ENCODE data around the gene TMEM213. TPM values are rescaled to one million over a fixed set of nuclear protein-coding genes. Genes with fewer than 3 reads are reported as not detected.

Gene TMEM213
- polyA plus RNA-seq, 1 donor (not counting 4 experiments of a cell fraction or from before 2014, with no cell fraction given) = not detected

DNA sequence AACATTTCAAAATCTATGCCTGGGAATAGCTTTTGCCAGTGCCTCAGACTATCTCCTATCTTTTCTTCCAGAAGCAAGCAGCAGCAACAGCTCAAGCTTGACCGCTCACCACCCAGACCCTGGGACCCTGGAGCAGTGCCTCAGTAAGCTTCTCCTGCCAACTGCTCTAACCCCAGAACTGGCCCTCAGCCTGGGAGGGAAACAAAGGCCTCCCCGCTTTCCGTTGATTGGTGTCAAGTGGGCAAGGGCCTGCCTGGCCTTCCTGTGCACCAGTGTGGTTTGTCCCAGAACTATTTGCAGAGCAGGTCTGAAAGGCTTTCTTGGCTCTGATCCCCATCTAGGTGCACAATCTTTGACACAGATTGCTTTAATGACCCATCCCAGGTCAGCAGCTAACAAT, 3.5 kb downstream of the TMEM213 start:
- Histone ChIP-seq H3K9me1 (ENCODE audit: control insufficient read depth, extremely low read depth, insufficient read depth, low read length) (no peaks in the 10 kb centered on the region), H3K9ac (ENCODE audit: control insufficient read depth, extremely low read depth, insufficient read depth, low read length) (no peak overlapping the region), H3K4me2 (ENCODE audit: control insufficient read depth, extremely low read depth, insufficient read depth, low read depth, low read length) (no peak overlapping the region), H3K9me3 (ENCODE audit: control insufficient read depth, low read depth, low read length) (no peaks in the 10 kb centered on the region), H3K27ac (ENCODE audit: control insufficient read depth, insufficient read depth, low read length) (no peak overlapping the region), H3K36me3 (ENCODE audit: control insufficient read depth in 2 of 2, extremely low read depth in 1 of 2, insufficient read depth in 2 of 2, low read length in 2 of 2) (no peaks in the 10 kb centered on the region), H2AFZ (ENCODE audit: control insufficient read depth, low read length) (no peak overlapping the region), H3K27me3 (ENCODE audit: control insufficient read depth, extremely low read depth, insufficient read depth, low read length) (no peaks in the 10 kb centered on the region), H3K4me1 (ENCODE audit: control insufficient read depth, extremely low read depth, insufficient read depth, low read length) (no peaks in the 10 kb centered on the region), H3K79me2 (ENCODE audit: control insufficient read depth, insufficient read depth, low read length) (no peaks in the 10 kb centered on the region), H3K4me3 (ENCODE audit: control insufficient read depth in 2 of 3, extremely low read depth in 1 of 3, insufficient read depth in 2 of 3, low read depth in 1 of 3, low read length in 3 of 3) (no peak overlapping the region), H4K20me1 (ENCODE audit: control insufficient read depth, extremely low read depth, insufficient read depth, low read length) (no peaks in the 10 kb centered on the region)
- DNase-seq (ENCODE audit: low read depth, low spot score) (no peak), FAIRE-seq (no peak)
- dilution Hi-C loops (cut with MboI; ENCODE audit: extremely low pct_ligation_motif_present, low sequenced_read_pairs) = no loop called here
- TF ChIP-seq, protein P1, sequence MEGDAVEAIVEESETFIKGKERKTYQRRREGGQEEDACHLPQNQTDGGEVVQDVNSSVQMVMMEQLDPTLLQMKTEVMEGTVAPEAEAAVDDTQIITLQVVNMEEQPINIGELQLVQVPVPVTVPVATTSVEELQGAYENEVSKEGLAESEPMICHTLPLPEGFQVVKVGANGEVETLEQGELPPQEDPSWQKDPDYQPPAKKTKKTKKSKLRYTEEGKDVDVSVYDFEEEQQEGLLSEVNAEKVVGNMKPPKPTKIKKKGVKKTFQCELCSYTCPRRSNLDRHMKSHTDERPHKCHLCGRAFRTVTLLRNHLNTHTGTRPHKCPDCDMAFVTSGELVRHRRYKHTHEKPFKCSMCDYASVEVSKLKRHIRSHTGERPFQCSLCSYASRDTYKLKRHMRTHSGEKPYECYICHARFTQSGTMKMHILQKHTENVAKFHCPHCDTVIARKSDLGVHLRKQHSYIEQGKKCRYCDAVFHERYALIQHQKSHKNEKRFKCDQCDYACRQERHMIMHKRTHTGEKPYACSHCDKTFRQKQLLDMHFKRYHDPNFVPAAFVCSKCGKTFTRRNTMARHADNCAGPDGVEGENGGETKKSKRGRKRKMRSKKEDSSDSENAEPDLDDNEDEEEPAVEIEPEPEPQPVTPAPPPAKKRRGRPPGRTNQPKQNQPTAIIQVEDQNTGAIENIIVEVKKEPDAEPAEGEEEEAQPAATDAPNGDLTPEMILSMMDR (optimal IDR thresholded peaks at IDR 0.05 in 1 of 3, IDR thresholded peaks at IDR 0.05 in 1 of 3, conservative IDR thresholded peaks at IDR 0.05 in 1 of 3; ENCODE audit: extremely low read depth in 1 of 3, insufficient read depth in 2 of 3, low read length in 3 of 3) = no peak
- no peak for TF ChIP-seq EZH2 (IDR thresholded peaks at IDR 0.05; ENCODE audit: low read length)

DNA sequence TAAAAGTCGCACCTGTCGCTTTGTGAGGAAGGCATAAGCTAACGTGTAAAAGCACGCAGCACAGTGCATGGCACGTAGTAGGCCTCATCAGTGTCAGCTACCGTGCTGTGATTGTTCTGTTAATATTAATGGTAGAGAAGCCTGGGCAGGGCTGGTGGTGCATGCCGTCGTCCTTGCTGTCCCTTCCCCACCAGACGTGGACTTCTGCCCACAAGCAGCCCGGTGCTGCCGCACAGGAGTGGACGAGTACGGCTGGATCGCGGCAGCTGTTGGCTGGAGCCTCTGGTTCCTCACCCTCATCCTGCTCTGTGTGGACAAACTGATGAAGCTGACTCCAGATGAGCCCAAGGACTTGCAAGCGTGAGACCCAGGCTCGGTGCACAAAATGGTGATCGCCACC, 4.9 kb downstream of the TMEM213 start:
- H3K27me3 ChIP-seq (ENCODE audit: control insufficient read depth, extremely low read depth, insufficient read depth, low read length) = no peaks in the 10 kb centered on the region
- H3K9ac ChIP-seq (ENCODE audit: control insufficient read depth, extremely low read depth, insufficient read depth, low read length) = no peak overlapping the region
- no peaks in the 10 kb centered on the region for H3K4me1 ChIP-seq (ENCODE audit: control insufficient read depth, extremely low read depth, insufficient read depth, low read length)
- no peak overlapping the region for H3K4me2 ChIP-seq (ENCODE audit: control insufficient read depth, extremely low read depth, insufficient read depth, low read depth, low read length)
- no peak for DNase-seq (ENCODE audit: low read depth, low spot score)
- no peak overlapping the region for H3K4me3 ChIP-seq (ENCODE audit: control insufficient read depth in 2 of 3, extremely low read depth in 1 of 3, insufficient read depth in 2 of 3, low read depth in 1 of 3, low read length in 3 of 3)
- dilution Hi-C loops (cut with MboI; ENCODE audit: extremely low pct_ligation_motif_present, low sequenced_read_pairs) = no loop called here
- FAIRE-seq = no peak
- H3K36me3 ChIP-seq (ENCODE audit: control insufficient read depth in 2 of 2, extremely low read depth in 1 of 2, insufficient read depth in 2 of 2, low read length in 2 of 2) = no peaks in the 10 kb centered on the region
- H2AFZ ChIP-seq (ENCODE audit: control insufficient read depth, low read length) = no peak overlapping the region
- no peaks in the 10 kb centered on the region for H4K20me1 ChIP-seq (ENCODE audit: control insufficient read depth, extremely low read depth, insufficient read depth, low read length)
- H3K27ac ChIP-seq (ENCODE audit: control insufficient read depth, insufficient read depth, low read length) = no peak overlapping the region
- no peaks in the 10 kb centered on the region for H3K79me2 ChIP-seq (ENCODE audit: control insufficient read depth, insufficient read depth, low read length)
- no peaks in the 10 kb centered on the region for H3K9me1 ChIP-seq (ENCODE audit: control insufficient read depth, extremely low read depth, insufficient read depth, low read length)
- no peaks in the 10 kb centered on the region for H3K9me3 ChIP-seq (ENCODE audit: control insufficient read depth, low read depth, low read length)
- no peak for TF ChIP-seq EZH2 (IDR thresholded peaks at IDR 0.05; ENCODE audit: low read length)
- TF ChIP-seq, protein P1 (optimal IDR thresholded peaks at IDR 0.05 in 1 of 3, IDR thresholded peaks at IDR 0.05 in 1 of 3, conservative IDR thresholded peaks at IDR 0.05 in 1 of 3; ENCODE audit: extremely low read depth in 1 of 3, insufficient read depth in 2 of 3, low read length in 3 of 3) = no peak

Data from keratinocyte (primary cell).